ENCODE measurements around the gene MRPL51.
A peak's percentile ranks its signal among the peaks of the same experiment; 100 is the strongest.

The MRPL51 gene

GRCh38 chr12:6461401-6462233 is 31.4 kb downstream of the MRPL51 start:
- no peak for DNase-seq (ENCODE audit: low spot score)

GRCh38 chr12:6460751-6461371 is 32.2 kb downstream of the MRPL51 start:
- DNase-seq (ENCODE audit: low spot score) = no peak

GRCh38 chr12:6459004-6459337 is 34.1 kb downstream of the MRPL51 start:
- no peak for DNase-seq (ENCODE audit: low spot score)

GRCh38 chr12:6458281-6459003 is 34.6 kb downstream of the MRPL51 start:
- DNase-seq (ENCODE audit: low spot score) = no peak

GRCh38 chr12:6457220-6457945 is 35.7 kb downstream of the MRPL51 start:
- DNase-seq (ENCODE audit: low spot score) = no peak

GRCh38 chr12:6452944-6453630 is 40.0 kb downstream of the MRPL51 start:
- no peak for DNase-seq (ENCODE audit: low spot score)

- DNase-seq (ENCODE audit: low spot score) = no peak
These were observed 40.7 kb downstream of the MRPL51 start for GRCh38 chr12:6452245-6452943.

GRCh38 chr12:6451348-6452244 is 41.5 kb downstream of the MRPL51 start, which contains the start of gene TAPBPL:
TAPBPL (plus strand) TSS chr12:6452042; CDS start chr12:6452249, 207 bp downstream.
- DNase-seq (ENCODE audit: low spot score) = peak; percentile 87

- DNase-seq (ENCODE audit: low spot score) = no peak
These were observed 42.2 kb downstream of the MRPL51 start for GRCh38 chr12:6450869-6451347.

GRCh38 chr12:6450091-6450868 is 42.8 kb downstream of the MRPL51 start:
- DNase-seq (ENCODE audit: low spot score) = no peak

GRCh38 chr12:6444704-6445688 is 48.1 kb downstream of the MRPL51 start, which contains the start of gene CD27:
CD27 (plus strand) TSS chr12:6444955; CDS start chr12:6445096, 141 bp downstream.
- no peak for DNase-seq (ENCODE audit: low spot score)

- no peak for DNase-seq (ENCODE audit: low spot score)
These were observed 49.0 kb downstream of the MRPL51 start for GRCh38 chr12:6444031-6444430.

GRCh38 chr12:6443361-6443983 is 49.6 kb downstream of the MRPL51 start:
- no peak for DNase-seq (ENCODE audit: low spot score)

- DNase-seq (ENCODE audit: low spot score) = no peak
These were observed 50.2 kb downstream of the MRPL51 start for GRCh38 chr12:6442836-6443235.
